Right atrium auricular region (tissue), 2 donors: Measurements from ENCODE around the gene ATG10. TPM values are rescaled to one million over a fixed set of nuclear protein-coding genes. Genes with fewer than 3 reads are reported as not detected.

Experiments
- DNase-seq: peaks from one replicate; pipeline ENCODE4 v3.0.0-alpha.2; 2019; ENCODE audit warnings: low spot score
- H3K27ac ChIP-seq, 2 donors: fragments of 200-600 bp; sonication (generic); 1 replicate in 1 of 2; 2 replicates in 1 of 2; pipeline ENCODE4 v1.5.1; 2016 to 2019
- H3K27me3 ChIP-seq, 2 donors: fragments of 200-600 bp; sonication (generic); one replicate each; pipeline versions ENCODE4 v1.5.1 to v1.6.0; 2017 to 2019
- H3K36me3 ChIP-seq: fragments of 200-600 bp; sonication (generic); one replicate; pipeline ENCODE4 v1.5.1; 2016
- H3K4me1 ChIP-seq, 2 donors: fragments of 200-600 bp; sonication (generic); one replicate each; pipeline versions ENCODE4 v1.5.1 to v1.6.0; 2017 to 2019
- H3K4me3 ChIP-seq, 2 donors: fragments of 200-600 bp; sonication (generic); 1 replicate in 1 of 2; 2 replicates in 1 of 2; pipeline ENCODE4 v1.5.1; 2017 to 2019; ENCODE audit warnings: mild to moderate bottlenecking in 1 of 2, moderate library complexity in 1 of 2
- H3K9me3 ChIP-seq, 2 donors: fragments of 200-600 bp; sonication (generic); one replicate each; pipeline ENCODE4 v1.5.1; 2019
- CTCF ChIP-seq, 2 donors: fragments of 200-600 bp; sonication (generic); IDR thresholded peaks; one replicate each; pipeline ENCODE4 v1.5.1; 2019; ENCODE audit warnings: antibody characterized with exemption in 2 of 2
- total RNA-seq, 2 donors: library from RNA; depleted of rRNA; stranded (reverse); fragments of >200 nt; gene quantifications; one replicate each; pipeline ENCODE4 v1.1.0, GENCODE V29; 2016

The ATG10 gene
- total RNA-seq, 2 donors from 2014 or later: 4.2 to 5.6 TPM

DNA sequence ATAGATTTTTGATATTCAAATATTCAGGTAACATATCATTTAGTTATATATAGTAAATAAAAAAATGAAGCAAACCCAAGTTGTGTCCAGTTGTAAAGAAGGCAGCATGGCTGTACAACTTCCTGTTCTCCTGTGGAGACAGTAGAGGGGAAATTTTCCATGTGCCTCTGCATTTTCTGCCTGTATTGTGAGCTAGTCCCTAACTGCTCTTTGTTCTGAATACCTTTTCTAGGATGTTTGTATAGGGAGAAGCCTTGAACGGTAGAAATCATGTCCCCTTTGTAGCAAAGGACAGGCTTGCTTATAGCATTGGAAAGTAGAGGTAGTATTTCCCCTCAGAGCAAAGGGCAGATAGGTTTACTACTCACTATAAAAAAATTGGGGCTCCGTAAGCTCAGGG, 319.6 kb downstream of the ATG10 start:
- Histone ChIP-seq H3K36me3 (no peaks in the 10 kb centered on the region), H3K27me3 (no peaks in the 10 kb centered on the region), H3K4me1 (no peaks in the 10 kb centered on the region), H3K4me3 (no peak overlapping the region), H3K9me3 (no peaks in the 10 kb centered on the region), H3K27ac (no peak overlapping the region)
- TF ChIP-seq CTCF (IDR thresholded peaks at IDR 0.05): no peak
- no peak for DNase-seq

- Histone ChIP-seq H3K4me3 (no peak overlapping the region), H3K4me1 (no peaks in the 10 kb centered on the region), H3K36me3 (no peaks in the 10 kb centered on the region), H3K27me3 (no peaks in the 10 kb centered on the region), H3K27ac (no peak overlapping the region), H3K9me3 (no peaks in the 10 kb centered on the region)
- TF ChIP-seq CTCF (IDR thresholded peaks at IDR 0.05): no peak
- no peak for DNase-seq
Observed at GRCh38 chr5:82295144-82295543, 323.3 kb downstream of the ATG10 start.

DNA sequence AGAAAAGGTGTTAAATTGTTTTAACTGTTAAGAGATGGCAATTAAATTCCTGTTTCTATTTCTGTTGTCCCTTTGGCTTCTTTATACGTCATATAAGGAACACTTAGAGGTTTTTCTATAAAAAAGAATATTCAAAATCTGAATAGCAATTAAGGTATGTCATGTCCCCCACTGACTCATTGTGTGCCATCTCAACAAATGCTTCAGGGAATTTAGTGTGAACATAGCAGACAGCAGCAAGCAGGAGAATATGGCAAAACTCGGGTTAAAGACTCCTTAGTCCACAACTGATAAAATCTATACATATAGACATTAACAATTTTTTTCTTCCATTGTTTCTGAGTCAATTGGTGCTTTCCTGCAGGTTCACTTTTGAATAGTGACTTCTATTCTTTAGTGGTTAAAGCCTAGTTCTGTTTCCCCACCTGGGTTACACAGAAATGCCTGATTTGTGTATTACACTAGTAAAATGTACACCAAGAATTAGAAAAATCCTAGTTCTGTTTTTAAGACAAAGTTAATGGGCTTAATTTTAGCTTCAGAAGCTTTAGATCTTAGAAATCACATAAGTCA, 324.2 kb downstream of the ATG10 start:
- no peak overlapping the region for H3K4me3 ChIP-seq
- no peaks in the 10 kb centered on the region for H3K4me1 ChIP-seq
- TF ChIP-seq CTCF (IDR thresholded peaks at IDR 0.05): no peak
- H3K36me3 ChIP-seq: no peaks in the 10 kb centered on the region
- H3K9me3 ChIP-seq: no peaks in the 10 kb centered on the region
- H3K27ac ChIP-seq: no peak overlapping the region
- no peaks in the 10 kb centered on the region for H3K27me3 ChIP-seq
- no peak for DNase-seq

DNA sequence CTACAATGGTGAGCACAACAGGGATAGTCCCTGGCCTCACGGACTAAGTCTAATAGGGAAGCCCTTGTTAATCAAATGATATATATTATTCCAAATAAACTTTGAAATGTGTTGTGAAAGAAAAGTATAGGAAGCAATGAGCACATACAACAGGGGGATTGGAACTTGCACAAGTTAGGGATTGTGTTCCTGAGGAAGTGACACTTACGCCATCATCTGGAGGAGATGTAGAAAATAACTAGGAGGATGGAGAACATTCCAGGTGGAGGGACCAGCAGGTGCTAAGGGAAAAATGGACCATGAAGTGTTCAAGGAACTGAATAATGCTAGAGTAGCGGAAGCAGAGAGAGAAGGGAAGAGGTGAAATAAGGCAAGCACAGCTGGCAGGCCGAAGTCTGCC, 325.1 kb downstream of the ATG10 start:
- Histone ChIP-seq H3K4me3 (no peak overlapping the region), H3K36me3 (no peaks in the 10 kb centered on the region), H3K27me3 (no peaks in the 10 kb centered on the region), H3K9me3 (no peaks in the 10 kb centered on the region), H3K4me1 (no peaks in the 10 kb centered on the region), H3K27ac (no peak overlapping the region)
- DNase-seq: no peak
- no peak for TF ChIP-seq CTCF (IDR thresholded peaks at IDR 0.05)

- H3K27me3 ChIP-seq: no peaks in the 10 kb centered on the region
- no peak for TF ChIP-seq CTCF (IDR thresholded peaks at IDR 0.05)
- H3K4me3 ChIP-seq: no peak overlapping the region
- no peak overlapping the region for H3K27ac ChIP-seq
- H3K4me1 ChIP-seq: no peaks in the 10 kb centered on the region
- H3K36me3 ChIP-seq: no peaks in the 10 kb centered on the region
- H3K9me3 ChIP-seq: no peaks in the 10 kb centered on the region
- DNase-seq: no peak
Observed at GRCh38 chr5:82297711-82298110, 325.9 kb downstream of the ATG10 start.

DNA sequence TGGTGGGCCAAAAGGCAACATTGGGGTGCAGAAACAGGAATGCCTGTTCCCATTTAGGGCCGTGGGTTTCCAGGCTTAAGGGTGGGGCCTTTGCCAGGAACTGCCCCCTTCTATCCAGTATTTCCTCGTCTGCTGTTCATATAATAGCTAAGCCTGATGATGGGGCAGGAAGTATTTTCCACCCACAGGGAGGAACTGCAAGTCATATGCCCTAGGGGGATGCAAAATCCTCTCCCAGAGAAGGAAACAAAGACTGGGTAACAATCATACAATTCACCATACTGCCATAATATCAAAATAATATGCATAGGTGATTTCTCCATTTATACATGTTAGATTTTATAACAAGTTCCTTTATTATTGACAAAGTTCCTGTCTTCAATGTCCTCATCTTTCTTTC, 326.8 kb downstream of the ATG10 start:
- TF ChIP-seq CTCF (IDR thresholded peaks at IDR 0.05): no peak
- Histone ChIP-seq H3K4me3 (no peak overlapping the region), H3K27me3 (no peaks in the 10 kb centered on the region), H3K4me1 (no peaks in the 10 kb centered on the region), H3K27ac (no peak overlapping the region), H3K9me3 (no peaks in the 10 kb centered on the region), H3K36me3 (no peaks in the 10 kb centered on the region)
- no peak for DNase-seq
